MM.1S (cell line): Measurements from ENCODE around the gene CNTN6.

Source experiments
- DNase-seq: peaks from one replicate; pipeline ENCODE4 v3.0.0-alpha.2; 2015
- H2AFZ ChIP-seq: fragments of 300-600 bp; sonication (generic); 2 replicates; pipeline ENCODE4 v1.6.0; 2016; ENCODE audit warnings: antibody characterized with exemption, low read length
- H3F3A ChIP-seq: fragments of 300-600 bp; sonication (generic); 2 replicates; pipeline ENCODE4 v1.6.1; 2016; ENCODE audit warnings: mild to moderate bottlenecking, antibody characterized with exemption, low read length, moderate library complexity, mixed read lengths; ENCODE audit not compliant: insufficient read depth
- H3K27ac ChIP-seq: fragments of 300-600 bp; sonication (generic); 2 replicates; pipeline ENCODE4 v1.5.1; 2016; ENCODE audit warnings: mild to moderate bottlenecking, low read length
- H3K27me3 ChIP-seq: fragments of 300-600 bp; sonication (generic); replicated peaks from 2 replicates; pipeline ENCODE4 v1.6.0; 2016; ENCODE audit warnings: low read length; ENCODE audit not compliant: insufficient read depth
- H3K36me3 ChIP-seq: fragments of 300-600 bp; sonication (generic); replicated peaks from 2 replicates; pipeline ENCODE4 v1.6.1; 2016; ENCODE audit warnings: mild to moderate bottlenecking, low read length, mixed read lengths; ENCODE audit not compliant: insufficient read depth
- H3K4me1 ChIP-seq: fragments of 300-600 bp; sonication (generic); 2 replicates; pipeline ENCODE4 v1.6.1; 2016; ENCODE audit warnings: low read length, mixed read lengths
- H3K4me2 ChIP-seq: fragments of 300-600 bp; sonication (generic); 2 replicates; pipeline ENCODE4 v1.6.0; 2016; ENCODE audit warnings: low read depth, low read length
- H3K4me3 ChIP-seq: fragments of 300-600 bp; sonication (generic); 2 replicates; pipeline ENCODE4 v1.5.1; 2016; ENCODE audit warnings: low read length, mixed read lengths
- H3K79me2 ChIP-seq: fragments of 300-600 bp; sonication (generic); 2 replicates; pipeline ENCODE4 v1.6.1; 2016; ENCODE audit warnings: mixed run types, low read length, mixed read lengths
- H3K9ac ChIP-seq: fragments of 300-600 bp; sonication (generic); 2 replicates; pipeline ENCODE4 v1.6.1; 2016; ENCODE audit warnings: low read length, mixed read lengths
- H3K9me2 ChIP-seq: fragments of 300-600 bp; sonication (generic); replicated peaks from 2 replicates; pipeline ENCODE4 v1.6.1; 2016; ENCODE audit warnings: mild to moderate bottlenecking, low read length, mixed read lengths; ENCODE audit not compliant: insufficient read depth
- H3K9me3 ChIP-seq: fragments of 300-600 bp; sonication (generic); replicated peaks from 2 replicates; pipeline ENCODE4 v1.6.1; 2016; ENCODE audit warnings: mild to moderate bottlenecking, low read length, mixed read lengths; ENCODE audit not compliant: insufficient read depth
- H4K20me1 ChIP-seq: fragments of 300-600 bp; sonication (generic); 2 replicates; pipeline ENCODE4 v1.6.1; 2016; ENCODE audit warnings: mild to moderate bottlenecking, low read length, moderate library complexity, mixed read lengths; ENCODE audit not compliant: insufficient read depth
- CTCF ChIP-seq: fragments of 300-600 bp; sonication (generic); IDR thresholded peaks from 2 replicates; pipeline ENCODE4 v1.5.1; 2016; ENCODE audit warnings: antibody characterized with exemption, low read length, mixed read lengths
- EZH2 ChIP-seq: fragments of 300-600 bp; sonication (generic); optimal IDR thresholded peaks from 2 replicates; pipeline ENCODE3; 2017; ENCODE audit warnings: low read depth, mild to moderate bottlenecking, antibody characterized with exemption, low read length, mixed read lengths
- EZH2phosphoT487 ChIP-seq: fragments of 300-600 bp; sonication (generic); IDR thresholded peaks from 2 replicates; pipeline ENCODE4 v1.6.1; 2018; ENCODE audit warnings: antibody characterized with exemption, low read length

The CNTN6 gene

GRCh38 chr3:1330107-1330506 is 237.3 kb downstream of the CNTN6 start:
- Histone ChIP-seq H3F3A (no peaks in the 10 kb centered on the region), H3K9me2 (no peaks in the 10 kb centered on the region), H3K4me1 (peaks cover 15% of the 10 kb centered on the region), H2AFZ (no peak overlapping the region), H3K36me3 (no peaks in the 10 kb centered on the region), H3K27me3 (no peaks in the 10 kb centered on the region), H4K20me1 (no peaks in the 10 kb centered on the region), H3K9me3 (no peaks in the 10 kb centered on the region), H3K9ac (no peak overlapping the region), H3K4me3 (no peak overlapping the region), H3K27ac (peak overlapping the region; percentile 31; the same call in 1 of the 2 replicates), H3K4me2 (no peak overlapping the region), H3K79me2 (no peaks in the 10 kb centered on the region)
- TF ChIP-seq EZH2phosphoT487: no peak
- TF ChIP-seq CTCF: no peak
- no peak for TF ChIP-seq EZH2
- peak; percentile 70 for DNase-seq

- Histone ChIP-seq H2AFZ (no peak overlapping the region), H3K27me3 (no peaks in the 10 kb centered on the region), H3K4me2 (no peak overlapping the region), H3K27ac (no peak overlapping the region), H3K9ac (no peak overlapping the region), H3K4me1 (no peaks in the 10 kb centered on the region), H3K9me3 (no peaks in the 10 kb centered on the region), H3K4me3 (no peak overlapping the region), H3K79me2 (no peaks in the 10 kb centered on the region), H3F3A (no peaks in the 10 kb centered on the region), H4K20me1 (no peaks in the 10 kb centered on the region), H3K9me2 (no peaks in the 10 kb centered on the region), H3K36me3 (no peaks in the 10 kb centered on the region)
- DNase-seq: no peak
- TF ChIP-seq EZH2phosphoT487 (no peak), CTCF (no peak), EZH2 (no peak)
Measured at GRCh38 chr3:1346386-1346785, 253.6 kb downstream of the CNTN6 start.

- no peak for DNase-seq
- H3K36me3 ChIP-seq: no peaks in the 10 kb centered on the region
- no peak overlapping the region for H2AFZ ChIP-seq
- no peak overlapping the region for H3K4me2 ChIP-seq
- H3K9me3 ChIP-seq: no peaks in the 10 kb centered on the region
- H3K27ac ChIP-seq: no peak overlapping the region
- no peak for TF ChIP-seq EZH2
- TF ChIP-seq CTCF: no peak
- no peak for TF ChIP-seq EZH2phosphoT487
- no peaks in the 10 kb centered on the region for H3K9me2 ChIP-seq
- no peak overlapping the region for H3K9ac ChIP-seq
- no peaks in the 10 kb centered on the region for H4K20me1 ChIP-seq
- no peaks in the 10 kb centered on the region for H3K27me3 ChIP-seq
- no peak overlapping the region for H3K4me3 ChIP-seq
- H3K4me1 ChIP-seq: no peaks in the 10 kb centered on the region
- no peaks in the 10 kb centered on the region for H3F3A ChIP-seq
- no peaks in the 10 kb centered on the region for H3K79me2 ChIP-seq
Measured at GRCh38 chr3:1348547-1348946, 255.7 kb downstream of the CNTN6 start.

GRCh38 chr3:1350885-1351284 is 258.1 kb downstream of the CNTN6 start:
- DNase-seq: no peak
- H3K27ac ChIP-seq: no peak overlapping the region
- H2AFZ ChIP-seq: no peak overlapping the region
- H3K27me3 ChIP-seq: no peaks in the 10 kb centered on the region
- H3F3A ChIP-seq: no peaks in the 10 kb centered on the region
- TF ChIP-seq EZH2: no peak
- no peak for TF ChIP-seq EZH2phosphoT487
- no peak for TF ChIP-seq CTCF
- H3K4me2 ChIP-seq: no peak overlapping the region
- H4K20me1 ChIP-seq: no peaks in the 10 kb centered on the region
- no peaks in the 10 kb centered on the region for H3K36me3 ChIP-seq
- no peak overlapping the region for H3K9ac ChIP-seq
- H3K9me2 ChIP-seq: no peaks in the 10 kb centered on the region
- H3K9me3 ChIP-seq: no peaks in the 10 kb centered on the region
- H3K79me2 ChIP-seq: no peaks in the 10 kb centered on the region
- H3K4me1 ChIP-seq: no peaks in the 10 kb centered on the region
- H3K4me3 ChIP-seq: no peak overlapping the region
